AG08395 (cell line): ENCODE data around the gene MNT.
A peak's percentile ranks its signal among the peaks of the same experiment; 100 is the strongest.
"Not testable (repeated sequence)": the region's sequence is repeated elsewhere in the genome, so short reads cannot be mapped to it uniquely, and the experiment has no call there.

Experiments used
- DNase-seq: peaks from one replicate; pipeline ENCODE4 v3.0.0; 2012; ENCODE audit warnings: mixed read lengths, low spot score

MNT gene

GRCh38 chr17:2400877-2401425 is at the start of gene MNT:
Gene MNT (minus strand): TSS chr17:2401060. CDS start chr17:2400712, 348 bp downstream.
- peak; percentile 92 for DNase-seq

- no peak for DNase-seq
Observed at GRCh38 chr17:2450016-2450650, 49.3 kb upstream of the MNT start.

GRCh38 chr17:2449486-2449885 is 48.6 kb upstream of the MNT start:
- DNase-seq = peak; percentile 23

- not testable (repeated sequence) for DNase-seq
Observed at GRCh38 chr17:2447479-2447878, 46.6 kb upstream of the MNT start.

GRCh38 chr17:2445638-2446037 is 44.8 kb upstream of the MNT start:
- DNase-seq = no peak

GRCh38 chr17:2444382-2444781 is 43.5 kb upstream of the MNT start:
- DNase-seq = no peak

- DNase-seq = no peak
Observed at GRCh38 chr17:2442166-2442565, 41.3 kb upstream of the MNT start.

- DNase-seq = no peak
Observed at GRCh38 chr17:2440930-2441329, 40.1 kb upstream of the MNT start.

- not testable (repeated sequence) for DNase-seq
Observed at GRCh38 chr17:2439997-2440396, 39.1 kb upstream of the MNT start.

GRCh38 chr17:2438823-2439222 is 38.0 kb upstream of the MNT start:
- peak; percentile 26 for DNase-seq

GRCh38 chr17:2436316-2436905 is 35.6 kb upstream of the MNT start:
- DNase-seq = no peak

- DNase-seq = no peak
Observed at GRCh38 chr17:2435862-2436261, 35.0 kb upstream of the MNT start.

- DNase-seq = peak; percentile 10
Observed at GRCh38 chr17:2435181-2435741, 34.4 kb upstream of the MNT start.

- DNase-seq = no peak
Observed at GRCh38 chr17:2433696-2434095, 32.8 kb upstream of the MNT start.

GRCh38 chr17:2427910-2428309 is 27.1 kb upstream of the MNT start:
- DNase-seq = no peak

GRCh38 chr17:2427215-2427614 is 26.4 kb upstream of the MNT start:
- no peak for DNase-seq

- DNase-seq = no peak
Observed at GRCh38 chr17:2423271-2423670, 22.4 kb upstream of the MNT start.

- DNase-seq = no peak
Observed at GRCh38 chr17:2421315-2422147, 20.7 kb upstream of the MNT start.

GRCh38 chr17:2420176-2420575 is 19.3 kb upstream of the MNT start:
- no peak for DNase-seq

- no peak for DNase-seq
Observed at GRCh38 chr17:2419486-2419885, 18.6 kb upstream of the MNT start.

- no peak for DNase-seq
Observed at GRCh38 chr17:2418572-2418971, 17.7 kb upstream of the MNT start.

- DNase-seq = peak; percentile 87
Observed at GRCh38 chr17:2416010-2416734, 15.3 kb upstream of the MNT start.
